HEK293T (cell line): Measurements from ENCODE around the gene AIF1L.

ENCODE experiments used
- ARNT ChIP-seq: fragments of 450-650 bp; IDR thresholded peaks from 2 replicates; pipeline ENCODE4 v1.6.1; 2017; ENCODE audit warnings: mild to moderate bottlenecking
- BHLHE40 ChIP-seq: fragments of 450-650 bp; IDR thresholded peaks from 2 replicates; pipeline ENCODE4 v1.6.1; 2016; ENCODE audit warnings: mild to moderate bottlenecking, moderate library complexity, borderline replicate concordance
- CTBP1 ChIP-seq: fragments of 450-650 bp; IDR thresholded peaks from 2 replicates; pipeline ENCODE4 v1.6.1; 2016; ENCODE audit warnings: borderline replicate concordance
- ELF4 ChIP-seq: fragments of 450-650 bp; IDR thresholded peaks from 2 replicates; pipeline ENCODE4 v1.6.1; 2017; ENCODE audit warnings: antibody characterized with exemption
- FOXK2 ChIP-seq: fragments of 450-650 bp; IDR thresholded peaks from 2 replicates; pipeline ENCODE4 v1.6.1; 2016; ENCODE audit warnings: mild to moderate bottlenecking
- FOXM1 ChIP-seq: fragments of 450-650 bp; IDR thresholded peaks from 2 replicates; pipeline ENCODE4 v1.6.1; 2017; ENCODE audit warnings: mild to moderate bottlenecking, borderline replicate concordance
- HDGF ChIP-seq: fragments of 450-650 bp; IDR thresholded peaks from 2 replicates; pipeline ENCODE4 v1.6.1; 2017; ENCODE audit warnings: antibody characterized with exemption, borderline replicate concordance
- LEF1 ChIP-seq: fragments of 450-650 bp; IDR thresholded peaks from 2 replicates; pipeline ENCODE4 v1.6.1; 2017; ENCODE audit warnings: mild to moderate bottlenecking, borderline replicate concordance
- SP1 ChIP-seq: fragments of 450-650 bp; IDR thresholded peaks from 2 replicates; pipeline ENCODE4 v1.6.1; 2017
- SUZ12 ChIP-seq: fragments of 450-650 bp; IDR thresholded peaks from 2 replicates; pipeline ENCODE4 v1.6.1; 2016; ENCODE audit warnings: mild to moderate bottlenecking
- ZNF384 ChIP-seq: fragments of 450-650 bp; IDR thresholded peaks from 2 replicates; pipeline ENCODE4 v1.6.1; 2016
- TF ChIP-seq, protein P1 (sequence below): fragments of 450-650 bp; IDR thresholded peaks from 2 replicates; pipeline ENCODE4 v1.6.1; 2016

DNA sequence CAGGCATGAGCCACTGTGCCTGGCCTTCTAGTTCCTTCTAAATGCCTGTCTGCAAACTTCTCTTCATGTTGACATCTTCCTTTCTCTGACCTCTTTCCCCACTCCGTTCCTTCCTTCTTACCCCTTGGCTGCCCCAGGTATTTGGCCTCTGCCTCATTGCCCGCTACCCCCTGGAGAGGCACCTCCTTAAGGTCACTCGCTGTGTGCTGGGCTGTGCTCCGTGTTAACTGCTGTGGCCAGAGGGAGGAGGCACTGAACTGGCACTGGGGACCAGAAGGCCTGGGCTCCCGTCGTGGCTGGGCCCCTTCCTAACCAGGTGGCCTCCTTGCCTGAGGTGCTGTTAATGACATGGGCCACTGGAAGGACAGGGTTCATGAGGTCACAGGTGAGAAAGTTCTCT lies 48.0 kb upstream of the AIF1L start:
- TF ChIP-seq FOXM1 (no peak), CTBP1 (no peak), BHLHE40 (no peak), HDGF (no peak), ARNT (no peak), SUZ12 (no peak), FOXK2 (no peak), ZNF384 (no peak), SP1 (no peak), LEF1 (no peak), ELF4 (no peak)
- TF ChIP-seq, protein P1, sequence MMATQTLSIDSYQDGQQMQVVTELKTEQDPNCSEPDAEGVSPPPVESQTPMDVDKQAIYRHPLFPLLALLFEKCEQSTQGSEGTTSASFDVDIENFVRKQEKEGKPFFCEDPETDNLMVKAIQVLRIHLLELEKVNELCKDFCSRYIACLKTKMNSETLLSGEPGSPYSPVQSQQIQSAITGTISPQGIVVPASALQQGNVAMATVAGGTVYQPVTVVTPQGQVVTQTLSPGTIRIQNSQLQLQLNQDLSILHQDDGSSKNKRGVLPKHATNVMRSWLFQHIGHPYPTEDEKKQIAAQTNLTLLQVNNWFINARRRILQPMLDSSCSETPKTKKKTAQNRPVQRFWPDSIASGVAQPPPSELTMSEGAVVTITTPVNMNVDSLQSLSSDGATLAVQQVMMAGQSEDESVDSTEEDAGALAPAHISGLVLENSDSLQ = no peak
